HG02970 (cell line): ENCODE data around the gene CCNJL.
"Not testable (repeated sequence)": the region's sequence is repeated elsewhere in the genome, so short reads cannot be mapped to it uniquely, and the experiment has no call there.

ENCODE experiments used
- ATAC-seq: cut with Tn5 transposase; IDR thresholded peaks from one replicate; pipeline ENCODE4 v1.9.1; 2021; ENCODE audit warnings: mild to moderate bottlenecking, moderate library complexity, moderate number of reproducible peaks; ENCODE audit not compliant: unreplicated experiment, low FRiP score

CCNJL gene

GRCh38 chr5:160312134-160312959 lies at the start of gene CCNJL:
Gene CCNJL, minus strand, starts transcription at chr5:160312564. Its CDS starts 641 bp downstream, at chr5:160311923.
- ATAC-seq = no peak

- no peak for ATAC-seq
These were observed 49.4 kb upstream of the CCNJL start for GRCh38 chr5:160361624-160362228.

GRCh38 chr5:160360310-160360709 lies 47.9 kb upstream of the CCNJL start:
- no peak for ATAC-seq

- no peak for ATAC-seq
These were observed 47.5 kb upstream of the CCNJL start for GRCh38 chr5:160359816-160360215.

GRCh38 chr5:160359242-160359641 lies 46.9 kb upstream of the CCNJL start:
- ATAC-seq = no peak

GRCh38 chr5:160357861-160358411 lies 45.6 kb upstream of the CCNJL start:
- ATAC-seq = no peak

GRCh38 chr5:160357394-160357793 lies 45.0 kb upstream of the CCNJL start:
- ATAC-seq = no peak

GRCh38 chr5:160356550-160357347 lies 44.4 kb upstream of the CCNJL start:
- no peak for ATAC-seq

GRCh38 chr5:160354666-160355065 lies 42.3 kb upstream of the CCNJL start:
- no peak for ATAC-seq

GRCh38 chr5:160353379-160353778 lies 41.0 kb upstream of the CCNJL start:
- ATAC-seq = no peak

GRCh38 chr5:160352308-160352707 lies 39.9 kb upstream of the CCNJL start:
- ATAC-seq = no peak

- no peak for ATAC-seq
These were observed 37.6 kb upstream of the CCNJL start for GRCh38 chr5:160349935-160350303.

GRCh38 chr5:160349249-160349934 lies 37.0 kb upstream of the CCNJL start:
- no peak for ATAC-seq

- ATAC-seq = no peak
These were observed 35.7 kb upstream of the CCNJL start for GRCh38 chr5:160348080-160348479.

GRCh38 chr5:160347448-160347847 lies 35.1 kb upstream of the CCNJL start:
- no peak for ATAC-seq

GRCh38 chr5:160342413-160342941 lies 30.1 kb upstream of the CCNJL start:
- ATAC-seq = no peak

GRCh38 chr5:160341309-160341870 lies 29.0 kb upstream of the CCNJL start:
- no peak for ATAC-seq

GRCh38 chr5:160340513-160340912 lies 28.1 kb upstream of the CCNJL start:
- not testable (repeated sequence) for ATAC-seq

- ATAC-seq = no peak
These were observed 27.2 kb upstream of the CCNJL start for GRCh38 chr5:160339406-160340130.
